MCF 10A (cell line): ENCODE data around the gene SMYD3. TPM values are rescaled to one million over a fixed set of nuclear protein-coding genes. Genes with fewer than 3 reads are reported as not detected.
"Not testable (repeated sequence)": the region's sequence is repeated elsewhere in the genome, so short reads cannot be mapped to it uniquely, and the experiment has no call there.

ENCODE experiments used
- BruUV-seq: library from RNA; stranded (reverse); fragments of 400-500 nt; replicated peaks from 2 replicates; lab custom pipeline; 2021; lab: Mats Ljungman, UMichigan
- CTCF ChIA-PET: fragments of 300-600 bp; sonication (Branson Sonifier 250); formaldehyde crosslinking; extraction: SDS; loops from one replicate; lab custom pipeline; 2021; ENCODE audit warnings: antibody characterized with exemption, inconsistent platforms; lab: Yijun Ruan, JAX
- POLR2A ChIA-PET: fragments of 300-600, 350-650 bp; sonication (Branson Sonifier 250); formaldehyde crosslinking; extraction: SDS; loops from one replicate; lab custom pipeline; 2020; ENCODE audit warnings: antibody characterized with exemption, inconsistent platforms; lab: Yijun Ruan, JAX
- DNase-seq: peaks from one replicate; pipeline ENCODE4 v3.0.0-alpha.2; 2018; ENCODE audit not compliant: unreplicated experiment
- H3K27ac Mint-ChIP-seq: one replicate; pipeline ENCODE4 v1.8.0; 2022; ENCODE audit warnings: mild to moderate bottlenecking, low read depth, mixed read lengths; ENCODE audit not compliant: unreplicated experiment
- H3K27me3 Mint-ChIP-seq: one replicate; pipeline ENCODE4 v1.8.0; 2022; ENCODE audit warnings: mixed read lengths; ENCODE audit not compliant: insufficient read depth, unreplicated experiment
- H3K36me3 Mint-ChIP-seq: one replicate; pipeline ENCODE4 v1.8.0; 2022; ENCODE audit warnings: mild to moderate bottlenecking, moderate library complexity, mixed read lengths; ENCODE audit not compliant: insufficient read depth, unreplicated experiment
- H3K4me1 Mint-ChIP-seq: one replicate; pipeline ENCODE4 v1.8.0; 2022; ENCODE audit warnings: mixed read lengths; ENCODE audit not compliant: insufficient read depth, unreplicated experiment
- H3K4me3 Mint-ChIP-seq: one replicate; pipeline ENCODE4 v1.8.0; 2022; ENCODE audit warnings: mild to moderate bottlenecking, moderate library complexity, mixed read lengths; ENCODE audit not compliant: unreplicated experiment
- H3K9me3 Mint-ChIP-seq: one replicate; pipeline ENCODE4 v1.8.0; 2022; ENCODE audit warnings: mixed read lengths; ENCODE audit not compliant: unreplicated experiment
- intact Hi-C: fragments of 100-400 bp; cut with micrococcal nuclease; formaldehyde crosslinking; loops from 2 replicates; pipeline ENCODE4 v1.14.1; 2022
- total RNA-seq: library from RNA; stranded (reverse); gene quantifications from 2 replicates; pipeline ENCODE4 v1.2.3, GENCODE V29; 2022
- TF ChIP-seq, protein P1 (sequence below): fragments of 200-600 bp; IDR thresholded peaks from one replicate; pipeline ENCODE4 v1.8.0; 2022; ENCODE audit warnings: antibody characterized with exemption, mild to moderate bottlenecking; ENCODE audit not compliant: unreplicated experiment

SMYD3 gene
- total RNA-seq, 1 experiment from 2014 or later, result 26.9 TPM

GRCh38 chr1:246333855-246334254, 173.2 kb downstream of the SMYD3 start:
- DNase-seq, result no peak
- no peaks in the 10 kb centered on the region for H3K36me3 Mint-ChIP-seq
- intact Hi-C loops, result no loop called here
- H3K4me1 Mint-ChIP-seq, result no peaks in the 10 kb centered on the region
- H3K27me3 Mint-ChIP-seq, result no peaks in the 10 kb centered on the region
- no peak overlapping the region for H3K27ac Mint-ChIP-seq
- H3K9me3 Mint-ChIP-seq, result no peaks in the 10 kb centered on the region
- ChIA-PET POLR2A (no interaction called here), CTCF (interaction anchor here (0.7 kb wide), 1 partner anchor 80 kb away, joined by 3 read pairs; no protein-coding TSS in a partner anchor)
- no TSS peak for BruUV-seq
- no peak overlapping the region for H3K4me3 Mint-ChIP-seq
- TF ChIP-seq, protein P1, sequence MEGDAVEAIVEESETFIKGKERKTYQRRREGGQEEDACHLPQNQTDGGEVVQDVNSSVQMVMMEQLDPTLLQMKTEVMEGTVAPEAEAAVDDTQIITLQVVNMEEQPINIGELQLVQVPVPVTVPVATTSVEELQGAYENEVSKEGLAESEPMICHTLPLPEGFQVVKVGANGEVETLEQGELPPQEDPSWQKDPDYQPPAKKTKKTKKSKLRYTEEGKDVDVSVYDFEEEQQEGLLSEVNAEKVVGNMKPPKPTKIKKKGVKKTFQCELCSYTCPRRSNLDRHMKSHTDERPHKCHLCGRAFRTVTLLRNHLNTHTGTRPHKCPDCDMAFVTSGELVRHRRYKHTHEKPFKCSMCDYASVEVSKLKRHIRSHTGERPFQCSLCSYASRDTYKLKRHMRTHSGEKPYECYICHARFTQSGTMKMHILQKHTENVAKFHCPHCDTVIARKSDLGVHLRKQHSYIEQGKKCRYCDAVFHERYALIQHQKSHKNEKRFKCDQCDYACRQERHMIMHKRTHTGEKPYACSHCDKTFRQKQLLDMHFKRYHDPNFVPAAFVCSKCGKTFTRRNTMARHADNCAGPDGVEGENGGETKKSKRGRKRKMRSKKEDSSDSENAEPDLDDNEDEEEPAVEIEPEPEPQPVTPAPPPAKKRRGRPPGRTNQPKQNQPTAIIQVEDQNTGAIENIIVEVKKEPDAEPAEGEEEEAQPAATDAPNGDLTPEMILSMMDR, result no peak

DNA sequence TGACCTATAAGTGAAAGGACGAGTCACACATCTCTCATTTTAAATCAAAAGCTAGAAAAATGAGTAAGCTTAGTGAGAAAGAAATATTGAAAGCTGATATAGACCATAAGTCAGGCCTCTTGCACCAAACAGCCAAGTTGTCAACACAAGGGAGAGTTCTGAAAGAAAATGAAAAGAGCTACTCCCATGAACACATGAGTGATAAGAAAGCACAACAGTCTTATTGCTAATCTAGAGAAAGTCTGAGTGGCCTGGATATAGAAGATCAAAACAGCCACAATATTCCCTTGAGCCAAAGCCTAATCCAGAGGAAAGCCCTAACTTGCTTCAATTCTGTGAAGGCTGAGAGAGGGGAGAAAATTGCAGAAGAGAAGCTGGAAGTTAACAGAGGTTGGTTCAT, 175.0 kb downstream of the SMYD3 start:
- DNase-seq, result no peak
- TF ChIP-seq, protein P1, result no peak
- ChIA-PET POLR2A (no interaction called here), CTCF (interaction anchor here (0.6 to 1.2 kb wide), 3 partner anchors 11 to 52 kb away, joined by 3 to 4 read pairs (median 3); no protein-coding TSS in a partner anchor)
- intact Hi-C loops, result no loop called here
- Mint-ChIP-seq H3K27me3 (no peaks in the 10 kb centered on the region), H3K27ac (no peak overlapping the region), H3K9me3 (no peaks in the 10 kb centered on the region), H3K36me3 (no peaks in the 10 kb centered on the region), H3K4me3 (no peak overlapping the region), H3K4me1 (no peaks in the 10 kb centered on the region)
- BruUV-seq, result no TSS peak

- no TSS peak for BruUV-seq
- ChIA-PET CTCF (no interaction called here), POLR2A (no interaction called here)
- no peaks in the 10 kb centered on the region for H3K27me3 Mint-ChIP-seq
- no peak overlapping the region for H3K27ac Mint-ChIP-seq
- TF ChIP-seq, protein P1, result no peak
- H3K36me3 Mint-ChIP-seq, result peaks cover 6% of the 10 kb centered on the region
- H3K4me3 Mint-ChIP-seq, result no peak overlapping the region
- no peak for DNase-seq
- intact Hi-C loops, result no loop called here
- no peaks in the 10 kb centered on the region for H3K9me3 Mint-ChIP-seq
- H3K4me1 Mint-ChIP-seq, result peaks cover under 1% of the 10 kb centered on the region
These were observed 177.2 kb downstream of the SMYD3 start for GRCh38 chr1:246329900-246330299.

DNA sequence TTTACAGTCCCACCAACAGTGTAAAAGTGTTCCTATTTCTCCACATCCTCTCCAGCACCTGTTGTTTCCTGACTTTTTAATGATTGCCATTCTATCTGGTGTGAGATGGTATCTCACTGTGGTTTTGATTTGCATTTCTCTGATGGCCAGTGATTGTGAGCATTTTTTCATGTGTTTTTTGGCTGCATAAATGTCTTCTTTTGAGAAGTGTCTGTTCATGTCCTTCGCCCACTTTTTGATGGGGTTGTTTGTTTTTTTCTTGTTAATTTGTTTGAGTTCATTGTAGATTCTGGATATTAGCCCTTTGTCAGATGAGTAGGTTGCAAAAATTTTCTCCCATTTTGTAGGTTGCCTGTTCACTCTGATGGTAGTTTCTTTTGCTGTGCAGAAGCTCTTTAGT, 177.8 kb downstream of the SMYD3 start:
- H3K36me3 Mint-ChIP-seq, H3K4me1 Mint-ChIP-seq, BruUV-seq, H3K9me3 Mint-ChIP-seq, H3K4me3 Mint-ChIP-seq, CTCF ChIA-PET, H3K27ac Mint-ChIP-seq, intact Hi-C loops, DNase-seq, H3K27me3 Mint-ChIP-seq, POLR2A ChIA-PET: not testable (repeated sequence)

GRCh38 chr1:246324711-246325110, 182.4 kb downstream of the SMYD3 start:
- TF ChIP-seq, protein P1, result no peak
- Mint-ChIP-seq H3K27ac (no peak overlapping the region), H3K36me3 (peaks cover 6% of the 10 kb centered on the region), H3K4me1 (peaks cover 6% of the 10 kb centered on the region), H3K9me3 (no peaks in the 10 kb centered on the region), H3K27me3 (no peaks in the 10 kb centered on the region), H3K4me3 (no peak overlapping the region)
- peak; percentile 86 for DNase-seq
- CTCF ChIA-PET, result interaction anchor here (1.2 kb wide), 1 partner anchor 14 kb away, joined by 5 read pairs; no protein-coding TSS in a partner anchor
- intact Hi-C loops, result no loop called here
- BruUV-seq, result no TSS peak
- POLR2A ChIA-PET, result no interaction called here

DNA sequence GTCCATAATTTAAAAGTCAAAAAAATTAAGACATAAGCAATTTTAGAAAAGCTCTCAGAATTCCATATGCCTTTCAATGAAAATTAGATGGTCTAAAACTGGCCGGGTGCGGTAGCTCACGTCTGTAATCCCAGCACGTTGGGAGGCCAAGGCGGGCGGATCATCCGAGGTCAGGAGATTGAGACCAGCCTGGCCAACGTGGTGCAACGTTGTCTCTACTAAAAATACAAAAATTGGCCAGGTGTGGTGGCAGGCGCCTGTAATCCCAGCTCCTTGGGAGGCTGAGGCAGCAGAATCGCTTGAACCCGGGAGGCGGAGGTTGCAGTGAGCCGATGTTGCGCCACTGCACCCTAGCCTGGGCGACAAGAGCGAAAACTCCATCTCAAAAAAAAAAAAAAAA, 183.0 kb downstream of the SMYD3 start:
- not testable (repeated sequence) for H3K4me3 Mint-ChIP-seq, H3K27me3 Mint-ChIP-seq

More for the DNA sequence above, 183.0 kb downstream of the SMYD3 start:
- intact Hi-C loops, H3K9me3 Mint-ChIP-seq, H3K4me1 Mint-ChIP-seq, H3K36me3 Mint-ChIP-seq, POLR2A ChIA-PET, H3K27ac Mint-ChIP-seq, BruUV-seq, DNase-seq: not testable (repeated sequence)
- CTCF ChIA-PET, result interaction anchor here (0.6 to 1.2 kb wide), 3 partner anchors 14 to 44 kb away, joined by 3 to 6 read pairs (median 5); no protein-coding TSS in a partner anchor
